Keratinocyte (primary cell): ENCODE data around the gene OR2AK2. TPM values are rescaled to one million over a fixed set of nuclear protein-coding genes. Genes with fewer than 3 reads are reported as not detected.

Experiments
- DNase-seq: peaks from one replicate; pipeline ENCODE4 v3.0.0-alpha.2; 2011; ENCODE audit warnings: low read depth, missing footprints, low spot score
- FAIRE-seq: peaks from 2 replicates; lab custom pipeline; 2011; peaks lifted over from hg19 to GRCh38; lab: Jason Lieb, UNC
- H2AFZ ChIP-seq: 2 replicates; pipeline ENCODE4 v1.6.0; 2012; ENCODE audit warnings: low read length, control low read depth, inconsistent platforms; ENCODE audit not compliant: control insufficient read depth
- H3K27ac ChIP-seq: 2 replicates; pipeline ENCODE4 v1.5.1; 2011; ENCODE audit warnings: low read length; ENCODE audit not compliant: control insufficient read depth, insufficient read depth
- H3K27me3 ChIP-seq: 3 replicates; pipeline ENCODE4 v1.6.0; 2011; ENCODE audit warnings: low read length; ENCODE audit not compliant: control insufficient read depth, insufficient read depth; ENCODE audit errors: extremely low read depth
- H3K36me3 ChIP-seq, 2 experiments: 2 replicates in 1 of 2; 3 replicates in 1 of 2; pipeline ENCODE4 v1.5.1; 2011; ENCODE audit warnings: low read length in 2 of 2, mild to moderate bottlenecking in 1 of 2; ENCODE audit not compliant: control insufficient read depth in 2 of 2, insufficient read depth in 2 of 2; ENCODE audit errors: extremely low read depth in 1 of 2
- H3K4me1 ChIP-seq: 3 replicates; pipeline ENCODE4 v1.5.1; 2011; ENCODE audit warnings: low read length; ENCODE audit not compliant: control insufficient read depth, insufficient read depth; ENCODE audit errors: extremely low read depth
- H3K4me2 ChIP-seq: 3 replicates; pipeline ENCODE4 v1.6.0; 2011; ENCODE audit warnings: low read depth, low read length; ENCODE audit not compliant: control insufficient read depth, insufficient read depth; ENCODE audit errors: extremely low read depth
- H3K4me3 ChIP-seq, 3 experiments: fragments of 200-600 bp in 1 of 3; sonication (generic) in 1 of 3; 2 replicates in 2 of 3; 3 replicates in 1 of 3; pipeline ENCODE4 v1.5.1; 2011 to 2016; ENCODE audit warnings: low read length in 3 of 3, mild to moderate bottlenecking in 3 of 3, control low read depth in 2 of 3, inconsistent platforms in 1 of 3, low read depth in 1 of 3, mixed read lengths in 1 of 3, mixed run types in 1 of 3, moderate library complexity in 1 of 3; ENCODE audit not compliant: control insufficient read depth in 2 of 3, insufficient read depth in 2 of 3; ENCODE audit errors: extremely low read depth in 1 of 3
- H3K79me2 ChIP-seq: 2 replicates; pipeline ENCODE4 v1.6.0; 2012; ENCODE audit warnings: low read length; ENCODE audit not compliant: control insufficient read depth, insufficient read depth
- H3K9ac ChIP-seq: 3 replicates; pipeline ENCODE4 v1.6.0; 2011; ENCODE audit warnings: low read length; ENCODE audit not compliant: control insufficient read depth, insufficient read depth; ENCODE audit errors: extremely low read depth
- H3K9me1 ChIP-seq: 3 replicates; pipeline ENCODE4 v1.6.0; 2011; ENCODE audit warnings: low read length; ENCODE audit not compliant: control insufficient read depth, insufficient read depth; ENCODE audit errors: extremely low read depth
- H3K9me3 ChIP-seq: 2 replicates; pipeline ENCODE4 v1.5.1; 2012; ENCODE audit warnings: low read depth, low read length; ENCODE audit not compliant: control insufficient read depth
- H4K20me1 ChIP-seq: 3 replicates; pipeline ENCODE4 v1.6.0; 2011; ENCODE audit warnings: low read length; ENCODE audit not compliant: control insufficient read depth, insufficient read depth; ENCODE audit errors: extremely low read depth
- EZH2 ChIP-seq: IDR thresholded peaks from one replicate; pipeline ENCODE4 v1.6.1; 2012; ENCODE audit warnings: inconsistent platforms, mild to moderate bottlenecking, low read length, moderate library complexity
- dilution Hi-C: fragments of 300-500 bp; cut with MboI; formaldehyde crosslinking; loops from one replicate; pipeline ENCODE4 v1.7.0; 2020; ENCODE audit warnings: low sequenced_read_pairs; ENCODE audit not compliant: extremely low pct_ligation_motif_present
- polyA plus RNA-seq, 5 experiments: library from polyadenylated mRNA; depleted of rRNA in 3 of 5; stranded (reverse) in 3 of 5; stranded (forward) in 1 of 5; unstranded in 1 of 5; fragments of >200 nt; gene quantifications; 1 replicate in 1 of 5; 2 replicates in 3 of 5; 3 replicates in 1 of 5; pipeline versions ENCODE4 v1.2.1 to v1.2.3, GENCODE V29; 2011 to 2012; ENCODE audit warnings: missing spikeins in 2 of 5, low read depth in 1 of 5, low replicate concordance in 1 of 5
- TF ChIP-seq, protein P1 (sequence below), 3 experiments: IDR thresholded peaks in 1 of 3; conservative IDR thresholded peaks in 1 of 3; optimal IDR thresholded peaks in 1 of 3; 2 replicates in 2 of 3; 3 replicates in 1 of 3; pipeline versions ENCODE3 to v1.5.1; 2011; ENCODE audit warnings: low read length in 3 of 3, mild to moderate bottlenecking in 3 of 3, moderate library complexity in 2 of 3, control low read depth in 1 of 3, inconsistent platforms in 1 of 3; ENCODE audit not compliant: insufficient read depth in 2 of 3; ENCODE audit errors: extremely low read depth in 1 of 3

The OR2AK2 gene
- polyA plus RNA-seq, 1 donor (not counting 4 experiments of a cell fraction or from before 2014, with no cell fraction given), result not detected

DNA sequence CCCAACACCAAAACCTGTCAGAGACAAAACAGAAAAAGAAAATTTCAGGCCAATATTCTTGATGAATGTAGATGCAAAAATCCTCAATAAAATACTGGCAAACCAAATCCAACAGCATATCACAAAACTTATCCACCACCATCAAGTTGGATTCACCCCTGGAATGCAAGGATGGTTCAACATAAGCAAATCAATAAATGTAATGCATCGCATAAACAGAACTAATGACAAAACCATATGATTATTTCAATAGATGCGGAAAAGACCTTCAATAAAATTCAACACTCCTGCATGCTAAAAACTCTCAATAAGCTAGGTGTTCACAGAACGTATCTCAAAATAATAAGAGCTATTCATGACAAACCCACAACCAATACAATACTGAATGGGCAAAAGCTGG is 44.6 kb downstream of the OR2AK2 start:
- no peak for FAIRE-seq
- H3K27ac ChIP-seq, result no peak overlapping the region
- no peaks in the 10 kb centered on the region for H3K9me1 ChIP-seq
- no peak overlapping the region for H2AFZ ChIP-seq
- H4K20me1 ChIP-seq, result no peaks in the 10 kb centered on the region
- no peak overlapping the region for H3K9ac ChIP-seq
- no peak overlapping the region for H3K4me2 ChIP-seq
- no peaks in the 10 kb centered on the region for H3K4me1 ChIP-seq
- DNase-seq, result no peak
- no peaks in the 10 kb centered on the region for H3K9me3 ChIP-seq
- no peaks in the 10 kb centered on the region for H3K36me3 ChIP-seq
- TF ChIP-seq, protein P1, sequence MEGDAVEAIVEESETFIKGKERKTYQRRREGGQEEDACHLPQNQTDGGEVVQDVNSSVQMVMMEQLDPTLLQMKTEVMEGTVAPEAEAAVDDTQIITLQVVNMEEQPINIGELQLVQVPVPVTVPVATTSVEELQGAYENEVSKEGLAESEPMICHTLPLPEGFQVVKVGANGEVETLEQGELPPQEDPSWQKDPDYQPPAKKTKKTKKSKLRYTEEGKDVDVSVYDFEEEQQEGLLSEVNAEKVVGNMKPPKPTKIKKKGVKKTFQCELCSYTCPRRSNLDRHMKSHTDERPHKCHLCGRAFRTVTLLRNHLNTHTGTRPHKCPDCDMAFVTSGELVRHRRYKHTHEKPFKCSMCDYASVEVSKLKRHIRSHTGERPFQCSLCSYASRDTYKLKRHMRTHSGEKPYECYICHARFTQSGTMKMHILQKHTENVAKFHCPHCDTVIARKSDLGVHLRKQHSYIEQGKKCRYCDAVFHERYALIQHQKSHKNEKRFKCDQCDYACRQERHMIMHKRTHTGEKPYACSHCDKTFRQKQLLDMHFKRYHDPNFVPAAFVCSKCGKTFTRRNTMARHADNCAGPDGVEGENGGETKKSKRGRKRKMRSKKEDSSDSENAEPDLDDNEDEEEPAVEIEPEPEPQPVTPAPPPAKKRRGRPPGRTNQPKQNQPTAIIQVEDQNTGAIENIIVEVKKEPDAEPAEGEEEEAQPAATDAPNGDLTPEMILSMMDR (optimal IDR thresholded peaks at IDR 0.05 in 1 of 3, IDR thresholded peaks at IDR 0.05 in 1 of 3, conservative IDR thresholded peaks at IDR 0.05 in 1 of 3; ENCODE audit: extremely low read depth in 1 of 3, insufficient read depth in 2 of 3, low read length in 3 of 3), result no peak
- no peak for TF ChIP-seq EZH2
- H3K4me3 ChIP-seq, result no peak overlapping the region
- no peaks in the 10 kb centered on the region for H3K27me3 ChIP-seq
- H3K79me2 ChIP-seq, result no peaks in the 10 kb centered on the region
- dilution Hi-C loops, result no loop called here

DNA sequence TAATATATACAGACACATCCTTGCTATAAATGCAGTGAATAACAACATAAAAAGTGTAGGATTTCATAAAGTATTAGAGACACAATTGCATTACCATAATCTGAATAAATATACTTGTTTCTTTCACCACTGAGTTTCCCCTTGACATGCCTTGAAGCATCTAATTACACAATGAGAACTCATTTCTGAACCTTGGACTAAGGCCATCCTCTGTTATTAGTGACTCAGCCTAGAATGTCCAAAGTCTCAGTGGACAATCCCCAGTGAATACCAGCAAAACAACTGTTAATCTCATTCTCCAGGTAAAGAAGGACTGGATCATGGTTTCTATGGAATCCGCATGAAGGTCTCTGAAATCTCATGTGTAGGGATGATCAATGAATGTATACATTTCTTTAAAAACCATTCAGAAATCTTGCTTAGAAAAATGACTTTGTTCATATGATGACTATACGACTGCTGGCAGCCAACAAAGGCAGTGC is 48.2 kb downstream of the OR2AK2 start, which contains the start of gene OR2L5:
Gene OR2L5 (plus strand): TSS at position 432 of the 482 bp plus-strand sequence. CDS start 8,288 bp downstream, outside the sequence.
- FAIRE-seq, result no peak

More for the DNA sequence above, 48.2 kb downstream of the OR2AK2 start, which contains the start of gene OR2L5:
- no peaks in the 10 kb centered on the region for H3K9me3 ChIP-seq
- H3K36me3 ChIP-seq, result no peaks in the 10 kb centered on the region
- no peak within 1 kb of the TSS for H3K4me2 ChIP-seq
- no peak within 1 kb of the TSS for H3K9ac ChIP-seq
- no peak within 1 kb of the TSS for H2AFZ ChIP-seq
- dilution Hi-C loops, result no loop called here
- H3K4me3 ChIP-seq, result no peak within 1 kb of the TSS
- no peaks in the 10 kb centered on the region for H3K9me1 ChIP-seq
- no peaks in the 10 kb centered on the region for H3K27me3 ChIP-seq
- DNase-seq, result no peak
- TF ChIP-seq EZH2, result no peak
- TF ChIP-seq, protein P1 (optimal IDR thresholded peaks at IDR 0.05 in 1 of 3, IDR thresholded peaks at IDR 0.05 in 1 of 3, conservative IDR thresholded peaks at IDR 0.05 in 1 of 3; ENCODE audit: extremely low read depth in 1 of 3, insufficient read depth in 2 of 3, low read length in 3 of 3), result no peak
- H4K20me1 ChIP-seq, result no peaks in the 10 kb centered on the region
- H3K4me1 ChIP-seq, result no peaks in the 10 kb centered on the region
- no peaks in the 10 kb centered on the region for H3K79me2 ChIP-seq
- no peak within 1 kb of the TSS for H3K27ac ChIP-seq
